Activated T-cell treated with anti-CD3 and anti-CD28 coated beads, Interleukin-2, amount 50 U/mL, for 4 hours (primary cell): ENCODE data around the gene NFATC2. TPM values are rescaled to one million over a fixed set of nuclear protein-coding genes. Genes with fewer than 3 reads are reported as not detected.
"Not testable (repeated sequence)": the region's sequence is repeated elsewhere in the genome, so short reads cannot be mapped to it uniquely, and the experiment has no call there.

Experiments
- ATAC-seq, 2 donors: fragments of 200-7000 bp; cut with Tn5 transposase; one replicate each; pipeline ENCODE4 v1.10.0; 2021
- DNase-seq: peaks from one replicate; pipeline ENCODE4 v3.0.0-alpha.2; 2020
- H3K27me3 Mint-ChIP-seq: one replicate; pipeline ENCODE4 v1.8.0; 2021; ENCODE audit warnings: low read depth, mixed read lengths
- H3K36me3 Mint-ChIP-seq: one replicate; pipeline ENCODE4 v1.8.0; 2022; ENCODE audit warnings: mixed read lengths; ENCODE audit not compliant: insufficient read depth
- H3K4me1 Mint-ChIP-seq: one replicate; pipeline ENCODE4 v1.8.0; 2021; ENCODE audit warnings: low read depth, mixed read lengths
- H3K4me3 Mint-ChIP-seq: one replicate; pipeline ENCODE4 v1.8.0; 2021; ENCODE audit warnings: mild to moderate bottlenecking, moderate library complexity, mixed read lengths
- H3K9me3 Mint-ChIP-seq: one replicate; pipeline ENCODE4 v1.8.0; 2021; ENCODE audit warnings: mixed read lengths
- total RNA-seq, 3 donors: library from RNA; stranded (reverse); gene quantifications; one replicate each; pipeline ENCODE4 v1.2.1, GENCODE V29; 2021

The NFATC2 gene
- total RNA-seq, 3 donors from 2014 or later = 48.3 to 51.4 (median 48.9) TPM

- no peak for DNase-seq
- Mint-ChIP-seq H3K4me1 (peaks cover 13% of the 10 kb centered on the region), H3K36me3 (no peaks in the 10 kb centered on the region), H3K4me3 (peak overlapping the region; percentile 69), H3K27me3 (peaks cover 56% of the 10 kb centered on the region), H3K9me3 (no peaks in the 10 kb centered on the region)
- peak; percentile 8 for ATAC-seq
Observed at GRCh38 chr20:51562027-51562331, 19.5 kb upstream of the NFATC2 start.

GRCh38 chr20:51560550-51561307 lies 18.2 kb upstream of the NFATC2 start:
- Mint-ChIP-seq H3K4me3 (peak overlapping the region; percentile 55), H3K4me1 (peaks cover 13% of the 10 kb centered on the region)
- ATAC-seq = no peak

DNA sequence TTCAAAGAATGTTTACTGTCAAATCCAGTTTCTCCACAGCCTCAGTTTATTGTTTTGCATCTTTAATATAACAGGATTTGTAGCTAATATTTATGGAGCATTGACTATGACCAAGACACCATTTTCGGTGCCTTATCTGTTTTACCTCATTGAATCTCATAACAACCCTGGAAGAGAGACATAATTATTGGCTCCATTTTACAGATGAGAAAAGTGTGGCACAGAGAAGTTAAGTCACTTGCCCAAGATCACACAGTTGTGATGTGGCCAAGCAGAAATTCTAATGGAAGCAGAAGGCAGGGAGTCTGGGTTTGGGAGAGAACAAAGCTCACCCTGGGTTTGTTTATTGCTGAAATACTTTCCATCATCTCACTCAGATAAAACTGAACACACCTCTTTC lies 17.5 kb upstream of the NFATC2 start:
- DNase-seq (no peak), ATAC-seq (no peak)
- Mint-ChIP-seq H3K27me3 (peaks cover 61% of the 10 kb centered on the region), H3K36me3 (no peaks in the 10 kb centered on the region), H3K9me3 (no peaks in the 10 kb centered on the region), H3K4me3 (no peak overlapping the region), H3K4me1 (peaks cover 13% of the 10 kb centered on the region)

More at GRCh38 chr20:51560550-51561307, 18.2 kb upstream of the NFATC2 start:
- Mint-ChIP-seq H3K9me3 (no peaks in the 10 kb centered on the region), H3K36me3 (no peaks in the 10 kb centered on the region), H3K27me3 (peaks cover 58% of the 10 kb centered on the region)
- no peak for DNase-seq

- no peak overlapping the region for H3K4me3 Mint-ChIP-seq
- H3K27me3 Mint-ChIP-seq = peaks cover 21% of the 10 kb centered on the region
- H3K4me1 Mint-ChIP-seq = peaks cover 8% of the 10 kb centered on the region
- H3K9me3 Mint-ChIP-seq = no peaks in the 10 kb centered on the region
- DNase-seq (no peak), ATAC-seq (peak; percentile 79 to 82)
- no peaks in the 10 kb centered on the region for H3K36me3 Mint-ChIP-seq
Observed at GRCh38 chr20:51554538-51555165, 12.1 kb upstream of the NFATC2 start.

GRCh38 chr20:51553897-51554486 lies 11.5 kb upstream of the NFATC2 start:
- ATAC-seq = peak; percentile 69 to 81
- DNase-seq = no peak
- Mint-ChIP-seq H3K9me3 (no peaks in the 10 kb centered on the region), H3K27me3 (peaks cover 14% of the 10 kb centered on the region), H3K36me3 (no peaks in the 10 kb centered on the region), H3K4me3 (no peak overlapping the region), H3K4me1 (peaks cover 8% of the 10 kb centered on the region)

DNA sequence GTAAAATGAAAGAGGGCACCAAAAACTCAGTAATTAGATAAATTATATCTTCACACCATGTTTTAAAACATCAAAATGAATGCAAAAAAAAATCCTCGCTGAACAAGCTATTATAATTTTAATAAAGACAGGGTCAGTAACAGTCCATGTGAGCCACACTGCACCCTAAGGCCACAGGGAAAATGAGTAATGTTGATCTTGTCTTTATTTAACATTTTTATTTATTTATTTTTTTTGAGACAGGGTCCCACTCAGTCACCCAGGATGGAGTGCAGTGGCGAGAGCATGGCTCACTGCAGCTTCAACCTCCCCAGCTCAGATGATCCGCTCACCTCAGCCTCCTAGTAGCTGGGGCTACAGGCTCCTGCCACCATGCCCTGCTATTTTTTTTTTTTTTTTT lies 8.7 kb upstream of the NFATC2 start:
- DNase-seq (no peak), ATAC-seq (no peak)
- no peaks in the 10 kb centered on the region for H3K9me3 Mint-ChIP-seq
- peaks cover 4% of the 10 kb centered on the region for H3K27me3 Mint-ChIP-seq
- H3K4me1 Mint-ChIP-seq = peaks cover 8% of the 10 kb centered on the region
- no peaks in the 10 kb centered on the region for H3K36me3 Mint-ChIP-seq
- H3K4me3 Mint-ChIP-seq = no peak overlapping the region

- H3K27me3 Mint-ChIP-seq = peaks cover 2% of the 10 kb centered on the region
- H3K9me3 Mint-ChIP-seq = no peaks in the 10 kb centered on the region
- H3K36me3 Mint-ChIP-seq = no peaks in the 10 kb centered on the region
- H3K4me3 Mint-ChIP-seq = no peak overlapping the region
- DNase-seq (no peak), ATAC-seq (no peak)
- H3K4me1 Mint-ChIP-seq = peaks cover 6% of the 10 kb centered on the region
Observed at GRCh38 chr20:51549474-51549873, 7.0 kb upstream of the NFATC2 start.

DNA sequence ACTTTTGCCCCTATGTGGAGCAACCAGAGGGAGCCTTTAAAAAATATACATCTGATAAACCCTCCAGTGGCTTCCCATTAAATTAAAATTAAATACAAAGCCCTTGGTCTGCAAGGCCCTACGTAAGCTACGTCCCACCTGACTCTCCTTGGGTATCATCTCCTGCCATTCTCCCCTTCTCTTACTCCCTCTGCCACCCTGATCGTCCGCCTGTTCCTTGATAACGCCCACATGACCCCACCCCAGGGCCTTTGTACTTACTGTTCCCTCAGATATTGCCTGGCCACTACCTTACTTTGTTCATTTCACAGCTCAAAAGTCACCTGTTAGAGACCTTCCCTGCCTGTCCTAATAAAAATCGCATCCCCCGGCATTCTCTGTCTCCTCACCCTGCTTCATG lies 5.4 kb upstream of the NFATC2 start:
- no peak overlapping the region for H3K4me3 Mint-ChIP-seq
- no peaks in the 10 kb centered on the region for H3K36me3 Mint-ChIP-seq
- peaks cover 2% of the 10 kb centered on the region for H3K27me3 Mint-ChIP-seq
- peaks cover 6% of the 10 kb centered on the region for H3K4me1 Mint-ChIP-seq
- no peaks in the 10 kb centered on the region for H3K9me3 Mint-ChIP-seq
- DNase-seq = no peak
- no peak for ATAC-seq

GRCh38 chr20:51545515-51545914 lies 3.0 kb upstream of the NFATC2 start:
- no peak for ATAC-seq
- no peaks in the 10 kb centered on the region for H3K9me3 Mint-ChIP-seq

GRCh38 chr20:51543422-51543788 lies 886 bp upstream of the NFATC2 start:
- Mint-ChIP-seq H3K27me3 (peaks cover 2% of the 10 kb centered on the region), H3K4me3 (peak overlapping the region; percentile 76), H3K36me3 (peaks cover 11% of the 10 kb centered on the region), H3K9me3 (no peaks in the 10 kb centered on the region), H3K4me1 (peaks cover 35% of the 10 kb centered on the region)
- DNase-seq (no peak), ATAC-seq (no peak)

More at GRCh38 chr20:51545515-51545914, 3.0 kb upstream of the NFATC2 start:
- Mint-ChIP-seq H3K36me3 (no peaks in the 10 kb centered on the region), H3K4me1 (peaks cover 15% of the 10 kb centered on the region), H3K27me3 (peaks cover 2% of the 10 kb centered on the region), H3K4me3 (no peak overlapping the region)
- no peak for DNase-seq

- no peaks in the 10 kb centered on the region for H3K27me3 Mint-ChIP-seq
- peak; percentile 44 to 46 for ATAC-seq
- H3K4me1 Mint-ChIP-seq = peaks cover 47% of the 10 kb centered on the region
Observed at GRCh38 chr20:51542033-51542570, 417 bp downstream of the NFATC2 start.

DNA sequence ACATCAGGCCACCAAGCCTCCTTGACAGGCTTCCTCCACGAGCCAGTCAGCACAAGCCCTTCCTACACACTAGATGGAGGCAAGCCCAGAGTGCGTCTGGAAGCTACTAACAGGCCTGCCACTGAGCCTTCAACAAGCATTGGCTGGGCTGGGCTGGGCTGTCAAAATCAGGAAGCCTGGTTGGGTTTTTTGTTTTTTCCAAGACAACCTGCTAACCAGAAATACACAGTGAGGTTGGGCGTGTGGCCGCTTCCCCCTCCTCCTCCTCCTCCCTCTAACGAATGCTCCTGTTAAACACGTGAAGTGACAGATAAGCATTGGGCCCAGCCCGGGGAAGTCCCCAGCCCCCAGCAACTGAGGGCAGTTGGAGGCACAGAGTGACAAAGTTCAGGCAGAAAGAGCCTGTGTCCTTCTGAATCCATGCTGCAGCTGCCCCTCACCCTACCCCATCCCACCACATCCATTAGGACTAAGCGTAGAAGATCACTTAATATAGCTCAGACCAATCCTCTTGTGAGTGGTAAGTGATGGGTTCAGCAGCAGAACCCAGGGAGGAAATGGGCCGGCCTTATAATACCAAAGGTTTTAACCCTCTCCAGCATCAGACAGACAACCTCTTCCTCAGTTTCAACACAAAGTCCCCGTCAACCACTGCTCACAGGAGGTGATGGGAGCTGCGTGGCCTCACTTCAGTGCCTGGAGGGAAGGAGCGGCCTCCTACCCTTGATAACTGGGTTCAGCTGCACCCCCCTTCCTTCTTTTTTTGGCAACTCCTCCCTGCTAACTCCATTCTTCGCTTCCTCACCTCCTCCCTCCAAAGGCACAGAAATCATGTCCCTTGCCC lies 1.1 kb downstream of the NFATC2 start:
- Mint-ChIP-seq H3K27me3 (no peaks in the 10 kb centered on the region), H3K4me3 (peak overlapping the region; percentile 90), H3K4me1 (peaks cover 53% of the 10 kb centered on the region), H3K9me3 (no peaks in the 10 kb centered on the region), H3K36me3 (peaks cover 28% of the 10 kb centered on the region)
- peak; percentile 81 for ATAC-seq
- peak; percentile 74 for DNase-seq

More at GRCh38 chr20:51542033-51542570, 417 bp downstream of the NFATC2 start:
- H3K9me3 Mint-ChIP-seq = no peaks in the 10 kb centered on the region
- H3K4me3 Mint-ChIP-seq = peak overlapping the region; percentile 90
- H3K36me3 Mint-ChIP-seq = peaks cover 22% of the 10 kb centered on the region
- DNase-seq = peak; percentile 52

- Mint-ChIP-seq H3K9me3 (no peaks in the 10 kb centered on the region), H3K4me3 (peak overlapping the region; percentile 90), H3K27me3 (no peaks in the 10 kb centered on the region), H3K36me3 (peaks cover 30% of the 10 kb centered on the region), H3K4me1 (peaks cover 62% of the 10 kb centered on the region)
- no peak for ATAC-seq
- DNase-seq = no peak
Observed at GRCh38 chr20:51540580-51540979, 1.9 kb downstream of the NFATC2 start.

- H3K27me3 Mint-ChIP-seq, ATAC-seq, DNase-seq, H3K9me3 Mint-ChIP-seq: not testable (repeated sequence)
- H3K36me3 Mint-ChIP-seq = peaks cover 30% of the 10 kb centered on the region
- peaks cover 67% of the 10 kb centered on the region for H3K4me1 Mint-ChIP-seq
- H3K4me3 Mint-ChIP-seq = peak overlapping the region; percentile 90
Observed at GRCh38 chr20:51540074-51540473, 2.4 kb downstream of the NFATC2 start.
